Measurements from ENCODE around the gene RPL7L1. TPM values are rescaled to one million over a fixed set of nuclear protein-coding genes. Genes with fewer than 3 reads are reported as not detected.

Gene RPL7L1
- total and polyA plus RNA-seq, 2 of the 13 experiments (the other 11 are each of a cell fraction or from before 2014, with no cell fraction given): 51.6 to 179 TPM

DNA sequence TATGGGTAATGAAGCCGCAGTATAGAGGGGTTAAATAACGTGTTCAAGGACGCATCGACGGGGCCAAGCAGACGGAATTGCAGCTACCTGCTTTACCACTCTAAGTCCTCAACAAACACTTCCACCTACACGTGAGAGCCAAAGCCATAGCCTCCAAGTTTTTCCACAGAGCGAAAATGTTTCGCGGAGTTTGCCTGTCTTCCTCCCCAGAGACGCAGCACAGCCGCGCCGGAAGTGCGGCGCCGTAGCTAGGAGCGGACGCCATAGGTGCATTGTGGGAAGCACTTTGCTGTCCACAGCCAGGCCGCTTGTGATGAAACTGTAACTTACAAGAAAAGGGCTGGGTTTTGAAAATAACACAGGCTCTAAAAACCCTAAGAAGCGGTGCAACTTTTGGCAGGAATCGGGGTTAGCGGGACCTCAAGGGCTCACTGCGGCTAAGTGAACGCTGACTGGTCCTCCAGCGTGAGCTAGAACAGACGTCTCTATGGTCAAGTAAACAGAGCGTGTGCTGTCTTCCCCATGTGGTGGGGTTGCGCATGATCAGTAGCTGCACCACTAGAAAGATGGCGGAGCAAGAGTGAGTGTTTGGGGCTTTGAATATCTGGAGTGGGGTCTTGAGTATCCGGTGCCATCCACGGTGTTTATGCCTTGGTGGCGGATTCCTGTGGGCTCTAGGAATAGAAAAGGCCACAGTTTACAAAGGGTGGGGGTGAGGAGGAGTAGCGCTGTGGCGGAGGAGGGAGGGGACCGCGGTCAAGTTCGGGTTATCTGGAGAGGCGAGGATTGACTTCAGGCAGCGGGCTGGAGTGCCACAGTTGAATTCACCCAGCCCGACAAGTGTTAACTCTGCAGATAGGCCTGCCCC, at the start of gene RPL7L1 (continued):
- TF ChIP-seq FOXK1 (CRISPR knock-in tag; IDR thresholded peaks at IDR 0.05; ENCODE audit: borderline replicate concordance, low read depth): peak; percentile 89
- TF ChIP-seq FOXK2 (IDR thresholded peaks at IDR 0.05): peak; percentile 94
- no peak; the same call in 1 of the 2 replicates for TF ChIP-seq ZNF703 (CRISPR knock-in tag; IDR thresholded peaks at IDR 0.05; ENCODE audit: borderline replicate concordance)
- peak; percentile 69; the same call in 1 of the 2 replicates for TF ChIP-seq GTF2F1 (IDR thresholded peaks at IDR 0.05; ENCODE audit: low read length)
- no peak for TF ChIP-seq ZSCAN20 (CRISPR knock-in tag; IDR thresholded peaks at IDR 0.05; ENCODE audit: borderline replicate concordance)
- peak; percentile 45; the same call in 1 of the 2 replicates for TF ChIP-seq SNAI1 (CRISPR knock-in tag; IDR thresholded peaks at IDR 0.05; ENCODE audit: borderline replicate concordance)
- TF ChIP-seq, protein P1, sequence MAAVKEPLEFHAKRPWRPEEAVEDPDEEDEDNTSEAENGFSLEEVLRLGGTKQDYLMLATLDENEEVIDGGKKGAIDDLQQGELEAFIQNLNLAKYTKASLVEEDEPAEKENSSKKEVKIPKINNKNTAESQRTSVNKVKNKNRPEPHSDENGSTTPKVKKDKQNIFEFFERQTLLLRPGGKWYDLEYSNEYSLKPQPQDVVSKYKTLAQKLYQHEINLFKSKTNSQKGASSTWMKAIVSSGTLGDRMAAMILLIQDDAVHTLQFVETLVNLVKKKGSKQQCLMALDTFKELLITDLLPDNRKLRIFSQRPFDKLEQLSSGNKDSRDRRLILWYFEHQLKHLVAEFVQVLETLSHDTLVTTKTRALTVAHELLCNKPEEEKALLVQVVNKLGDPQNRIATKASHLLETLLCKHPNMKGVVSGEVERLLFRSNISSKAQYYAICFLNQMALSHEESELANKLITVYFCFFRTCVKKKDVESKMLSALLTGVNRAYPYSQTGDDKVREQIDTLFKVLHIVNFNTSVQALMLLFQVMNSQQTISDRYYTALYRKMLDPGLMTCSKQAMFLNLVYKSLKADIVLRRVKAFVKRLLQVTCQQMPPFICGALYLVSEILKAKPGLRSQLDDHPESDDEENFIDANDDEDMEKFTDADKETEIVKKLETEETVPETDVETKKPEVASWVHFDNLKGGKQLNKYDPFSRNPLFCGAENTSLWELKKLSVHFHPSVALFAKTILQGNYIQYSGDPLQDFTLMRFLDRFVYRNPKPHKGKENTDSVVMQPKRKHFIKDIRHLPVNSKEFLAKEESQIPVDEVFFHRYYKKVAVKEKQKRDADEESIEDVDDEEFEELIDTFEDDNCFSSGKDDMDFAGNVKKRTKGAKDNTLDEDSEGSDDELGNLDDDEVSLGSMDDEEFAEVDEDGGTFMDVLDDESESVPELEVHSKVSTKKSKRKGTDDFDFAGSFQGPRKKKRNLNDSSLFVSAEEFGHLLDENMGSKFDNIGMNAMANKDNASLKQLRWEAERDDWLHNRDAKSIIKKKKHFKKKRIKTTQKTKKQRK (IDR thresholded peaks at IDR 0.05; ENCODE audit: low read length): no peak
- TF ChIP-seq HMGA1 (CRISPR knock-in tag; conservative IDR thresholded peaks at IDR 0.05): no peak
- TF ChIP-seq NFYB (CRISPR knock-in tag; IDR thresholded peaks at IDR 0.05): peak; percentile 32
- TF ChIP-seq KLF9 (CRISPR knock-in tag; IDR thresholded peaks at IDR 0.05; ENCODE audit: low read depth): peak; percentile 66
- peak; percentile 74 for TF ChIP-seq ZFP37 (CRISPR knock-in tag; IDR thresholded peaks at IDR 0.05; ENCODE audit: borderline replicate concordance)
- peak; percentile 39 for TF ChIP-seq HNF4A (CRISPR knock-in tag; IDR thresholded peaks at IDR 0.05)
- peak; percentile 23 for TF ChIP-seq ZNF747 (CRISPR knock-in tag; IDR thresholded peaks at IDR 0.05; ENCODE audit: borderline replicate concordance)
- TF ChIP-seq, protein P2, sequence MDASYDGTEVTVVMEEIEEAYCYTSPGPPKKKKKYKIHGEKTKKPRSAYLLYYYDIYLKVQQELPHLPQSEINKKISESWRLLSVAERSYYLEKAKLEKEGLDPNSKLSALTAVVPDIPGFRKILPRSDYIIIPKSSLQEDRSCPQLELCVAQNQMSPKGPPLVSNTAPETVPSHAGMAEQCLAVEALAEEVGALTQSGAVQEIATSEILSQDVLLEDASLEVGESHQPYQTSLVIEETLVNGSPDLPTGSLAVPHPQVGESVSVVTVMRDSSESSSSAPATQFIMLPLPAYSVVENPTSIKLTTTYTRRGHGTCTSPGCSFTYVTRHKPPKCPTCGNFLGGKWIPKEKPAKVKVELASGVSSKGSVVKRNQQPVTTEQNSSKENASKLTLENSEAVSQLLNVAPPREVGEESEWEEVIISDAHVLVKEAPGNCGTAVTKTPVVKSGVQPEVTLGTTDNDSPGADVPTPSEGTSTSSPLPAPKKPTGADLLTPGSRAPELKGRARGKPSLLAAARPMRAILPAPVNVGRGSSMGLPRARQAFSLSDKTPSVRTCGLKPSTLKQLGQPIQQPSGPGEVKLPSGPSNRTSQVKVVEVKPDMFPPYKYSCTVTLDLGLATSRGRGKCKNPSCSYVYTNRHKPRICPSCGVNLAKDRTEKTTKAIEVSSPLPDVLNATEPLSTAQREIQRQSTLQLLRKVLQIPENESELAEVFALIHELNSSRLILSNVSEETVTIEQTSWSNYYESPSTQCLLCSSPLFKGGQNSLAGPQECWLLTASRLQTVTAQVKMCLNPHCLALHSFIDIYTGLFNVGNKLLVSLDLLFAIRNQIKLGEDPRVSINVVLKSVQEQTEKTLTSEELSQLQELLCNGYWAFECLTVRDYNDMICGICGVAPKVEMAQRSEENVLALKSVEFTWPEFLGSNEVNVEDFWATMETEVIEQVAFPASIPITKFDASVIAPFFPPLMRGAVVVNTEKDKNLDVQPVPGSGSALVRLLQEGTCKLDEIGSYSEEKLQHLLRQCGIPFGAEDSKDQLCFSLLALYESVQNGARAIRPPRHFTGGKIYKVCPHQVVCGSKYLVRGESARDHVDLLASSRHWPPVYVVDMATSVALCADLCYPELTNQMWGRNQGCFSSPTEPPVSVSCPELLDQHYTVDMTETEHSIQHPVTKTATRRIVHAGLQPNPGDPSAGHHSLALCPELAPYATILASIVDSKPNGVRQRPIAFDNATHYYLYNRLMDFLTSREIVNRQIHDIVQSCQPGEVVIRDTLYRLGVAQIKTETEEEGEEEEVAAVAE (CRISPR knock-in tag; IDR thresholded peaks at IDR 0.05; ENCODE audit: borderline replicate concordance): peak; percentile 82
- TF ChIP-seq PHF21A (CRISPR knock-in tag; IDR thresholded peaks at IDR 0.05): peak; percentile 91
- TF ChIP-seq IKZF1 (IDR thresholded peaks at IDR 0.05): no peak
- peak; percentile 72 for TF ChIP-seq ZNF441 (CRISPR knock-in tag; IDR thresholded peaks at IDR 0.05; ENCODE audit: borderline replicate concordance)
- TF ChIP-seq IRX3 (CRISPR knock-in tag; IDR thresholded peaks at IDR 0.05; ENCODE audit: borderline replicate concordance, low read depth): no peak
- TF ChIP-seq ZNF3 (CRISPR knock-in tag; IDR thresholded peaks at IDR 0.05): peak; percentile 85
- TF ChIP-seq HNRNPUL1 (IDR thresholded peaks at IDR 0.05; ENCODE audit: low read depth, low read length): no peak
- peak; percentile 88; the same call in 1 of the 2 replicates for TF ChIP-seq ZNF274 (CRISPR knock-in tag; IDR thresholded peaks at IDR 0.05)
- TF ChIP-seq SMARCE1 (IDR thresholded peaks at IDR 0.05; ENCODE audit: borderline replicate concordance): no peak
- 0 out of 2 replicates have a peak, but pooled peaks have one; percentile 66 for TF ChIP-seq BRCA1 (CRISPR knock-in tag; IDR thresholded peaks at IDR 0.05)
- TF ChIP-seq NCOA1 (CRISPR knock-in tag; IDR thresholded peaks at IDR 0.05): no peak
- TF ChIP-seq KDM4B (CRISPR knock-in tag; IDR thresholded peaks at IDR 0.05): 0 out of 2 replicates have a peak, but pooled peaks have one; percentile 13
